Measurements from ENCODE around the gene HSD11B2.
A peak's percentile ranks its signal among the peaks of the same experiment; 100 is the strongest.

The HSD11B2 gene

GRCh38 chr16:67438098-67438791 lies 7.3 kb downstream of the HSD11B2 start:
- DNase-seq, result no peak

- no peak for DNase-seq
These were observed 8.0 kb downstream of the HSD11B2 start for GRCh38 chr16:67438824-67439393.

GRCh38 chr16:67441271-67441753 lies 10.4 kb downstream of the HSD11B2 start:
- no peak for DNase-seq

- DNase-seq, result no peak
These were observed 11.0 kb downstream of the HSD11B2 start for GRCh38 chr16:67441907-67442306.

- DNase-seq, result no peak
These were observed 11.8 kb downstream of the HSD11B2 start for GRCh38 chr16:67442581-67443255.

- DNase-seq, result no peak
These were observed 12.3 kb downstream of the HSD11B2 start for GRCh38 chr16:67443265-67443664.

- DNase-seq, result no peak
These were observed 13.6 kb downstream of the HSD11B2 start for GRCh38 chr16:67444259-67445125.

GRCh38 chr16:67445126-67445426 lies 14.2 kb downstream of the HSD11B2 start:
- no peak for DNase-seq

GRCh38 chr16:67445441-67445912 lies 14.6 kb downstream of the HSD11B2 start:
- DNase-seq, result no peak

GRCh38 chr16:67445913-67446907 lies 15.3 kb downstream of the HSD11B2 start:
- no peak for DNase-seq

GRCh38 chr16:67446968-67447507 lies 16.1 kb downstream of the HSD11B2 start:
- DNase-seq, result no peak

GRCh38 chr16:67447508-67448076 lies 16.7 kb downstream of the HSD11B2 start:
- DNase-seq, result peak; percentile 57

- DNase-seq, result no peak
These were observed 17.7 kb downstream of the HSD11B2 start for GRCh38 chr16:67448580-67448979.

GRCh38 chr16:67449336-67449735 lies 18.4 kb downstream of the HSD11B2 start:
- no peak for DNase-seq

- no peak for DNase-seq
These were observed 18.8 kb downstream of the HSD11B2 start for GRCh38 chr16:67449739-67450138.

GRCh38 chr16:67451061-67451703 lies 20.3 kb downstream of the HSD11B2 start:
- DNase-seq, result no peak

GRCh38 chr16:67451704-67452435 lies 20.9 kb downstream of the HSD11B2 start:
- DNase-seq, result no peak

GRCh38 chr16:67454104-67454503 lies 23.2 kb downstream of the HSD11B2 start:
- no peak for DNase-seq

GRCh38 chr16:67454852-67455251 lies 23.9 kb downstream of the HSD11B2 start:
- DNase-seq, result no peak

All from CD4-positive, alpha-beta T cell treated with Interleukin-17A for 4 hours (primary cell).